Caco-2 (cell line): ENCODE results near the gene GABRB3. TPM values are rescaled to one million over a fixed set of nuclear protein-coding genes. Genes with fewer than 3 reads are reported as not detected.

Experiments
- BruUV-seq: library from RNA; stranded (reverse); fragments of 400-500 nt; replicated peaks from 2 replicates; lab custom pipeline; 2021; lab: Mats Ljungman, UMichigan
- CTCF ChIA-PET: fragments of 300-600 bp; sonication (Branson Sonifier 250); formaldehyde crosslinking; loops from one replicate; lab custom pipeline; 2022; ENCODE audit warnings: antibody characterized with exemption; lab: Charles Lee
- POLR2A ChIA-PET: fragments of 300-600 bp; sonication (Branson Sonifier 250); formaldehyde crosslinking; loops from one replicate; lab custom pipeline; 2022; ENCODE audit warnings: antibody characterized with exemption; lab: Charles Lee
- DNase-seq, 2 experiments: peaks; one replicate each; pipeline versions ENCODE4 v3.0.0 to v3.0.0-alpha.2; 2020 to 2022
- H3K27me3 ChIP-seq: replicated peaks from 2 replicates; pipeline ENCODE4 v1.6.0; 2011; ENCODE audit warnings: low read length; ENCODE audit not compliant: control insufficient read depth, insufficient read depth
- H3K36me3 ChIP-seq: 2 replicates; pipeline ENCODE4 v1.5.1; 2011; ENCODE audit warnings: low read length; ENCODE audit not compliant: control insufficient read depth, insufficient read depth
- H3K4me1 ChIP-seq: fragments of 250-450 bp; sonication (Bioruptor Pico); 2 replicates; pipeline ENCODE4 v1.5.1; 2020; ENCODE audit warnings: mild to moderate bottlenecking
- H3K4me3 ChIP-seq: 2 replicates; pipeline ENCODE4 v1.5.1; 2011; ENCODE audit warnings: low read depth, mild to moderate bottlenecking, control low read depth, low read length
- H3K9me3 ChIP-seq: fragments of 250-450 bp; sonication (Bioruptor Pico); 2 replicates; pipeline ENCODE4 v1.5.1; 2020; ENCODE audit warnings: mild to moderate bottlenecking, moderate library complexity
- H3K27ac Mint-ChIP-seq: one replicate; pipeline ENCODE4 v1.8.0; 2022; ENCODE audit warnings: mixed read lengths; ENCODE audit not compliant: unreplicated experiment
- H3K27me3 Mint-ChIP-seq: one replicate; pipeline ENCODE4 v1.8.0; 2022; ENCODE audit warnings: mixed read lengths; ENCODE audit not compliant: insufficient read depth, unreplicated experiment
- H3K36me3 Mint-ChIP-seq: one replicate; pipeline ENCODE4 v1.8.0; 2022; ENCODE audit warnings: mild to moderate bottlenecking, mixed read lengths; ENCODE audit not compliant: insufficient read depth, unreplicated experiment
- H3K4me1 Mint-ChIP-seq: one replicate; pipeline ENCODE4 v1.8.0; 2022; ENCODE audit warnings: low read depth, mixed read lengths; ENCODE audit not compliant: unreplicated experiment
- H3K4me3 Mint-ChIP-seq: one replicate; pipeline ENCODE4 v1.8.0; 2022; ENCODE audit warnings: mild to moderate bottlenecking, moderate library complexity, mixed read lengths; ENCODE audit not compliant: unreplicated experiment
- H3K9me3 Mint-ChIP-seq: one replicate; pipeline ENCODE4 v1.8.0; 2022; ENCODE audit warnings: mixed read lengths; ENCODE audit not compliant: unreplicated experiment
- CTCF ChIP-seq, 2 experiments: fragments of 200-600 bp in 1 of 2; IDR thresholded peaks; 1 replicate in 1 of 2; 2 replicates in 1 of 2; pipeline versions ENCODE4 v1.5.1 to v1.8.0; 2011 to 2022; ENCODE audit warnings: antibody characterized with exemption in 1 of 2, control low read depth in 1 of 2, inconsistent platforms in 1 of 2, low read depth in 1 of 2, low read length in 1 of 2, mild to moderate bottlenecking in 1 of 2, moderate library complexity in 1 of 2; ENCODE audit not compliant: insufficient read depth in 1 of 2, severe bottlenecking in 1 of 2, unreplicated experiment in 1 of 2
- intact Hi-C: fragments of 100-400 bp; cut with micrococcal nuclease; formaldehyde crosslinking; loops from one replicate; pipeline ENCODE4 v1.10.0; 2022; ENCODE audit not compliant: unreplicated experiment
- total RNA-seq: library from RNA; stranded (reverse); gene quantifications from 2 replicates; pipeline ENCODE4 v1.2.3, GENCODE V29; 2022

GABRB3 gene
- total RNA-seq, 1 experiment from 2014 or later: not detected

GRCh38 chr15:26771168-26771567 lies 1.7 kb downstream of the GABRB3 start:
- intact Hi-C loops: loop anchor here (10.0 kb wide), 1 partner anchor 46 kb away; no protein-coding TSS in a partner anchor
- no peak for TF ChIP-seq CTCF (IDR thresholded peaks at IDR 0.05; ENCODE audit: insufficient read depth in 1 of 2, low read depth in 1 of 2, low read length in 1 of 2, severe bottlenecking in 1 of 2, unreplicated experiment in 1 of 2)
- Mint-ChIP-seq H3K9me3 (peaks cover 20% of the 10 kb centered on the region), H3K27ac (no peak overlapping the region), H3K27me3 (no peaks in the 10 kb centered on the region), H3K4me1 (no peaks in the 10 kb centered on the region), H3K36me3 (no peaks in the 10 kb centered on the region), H3K4me3 (no peak overlapping the region)
- ChIA-PET POLR2A (no interaction called here), CTCF (no interaction called here)
- Histone ChIP-seq H3K36me3 (no peaks in the 10 kb centered on the region), H3K27me3 (no peaks in the 10 kb centered on the region), H3K4me3 (no peak overlapping the region), H3K9me3 (no peaks in the 10 kb centered on the region; the same call in 1 of the 2 replicates), H3K4me1 (no peaks in the 10 kb centered on the region)
- no peak for DNase-seq
- BruUV-seq: no TSS peak

DNA sequence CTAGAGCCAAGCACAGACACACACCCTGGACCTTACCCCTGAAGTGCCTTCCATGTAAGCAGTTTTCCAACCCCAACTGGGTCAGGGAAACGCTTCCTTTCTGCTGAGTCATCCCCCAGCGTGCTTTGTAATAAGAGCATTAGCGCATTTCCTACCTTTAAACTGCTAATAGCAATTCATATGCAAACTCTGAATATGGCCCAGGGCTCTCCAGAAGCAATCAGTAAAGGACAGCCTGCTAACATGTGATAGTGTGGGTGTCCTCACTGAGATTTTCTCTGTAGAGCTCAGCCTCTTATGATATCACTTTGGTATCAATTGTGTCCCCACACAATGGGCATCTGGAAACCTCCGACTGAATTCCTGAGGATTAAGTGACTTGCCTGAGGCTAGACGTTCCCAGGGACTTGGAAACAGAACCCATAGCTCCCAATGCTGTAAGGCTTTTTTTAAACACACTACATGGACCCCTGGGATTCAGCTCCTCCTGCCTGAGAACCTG lies 5.6 kb downstream of the GABRB3 start:
- DNase-seq: no peak
- Mint-ChIP-seq H3K36me3 (no peaks in the 10 kb centered on the region), H3K4me1 (no peaks in the 10 kb centered on the region), H3K27me3 (no peaks in the 10 kb centered on the region), H3K4me3 (no peak overlapping the region), H3K27ac (no peak overlapping the region), H3K9me3 (peaks cover 31% of the 10 kb centered on the region)
- H3K27me3 ChIP-seq: no peaks in the 10 kb centered on the region
- H3K9me3 ChIP-seq: no peaks in the 10 kb centered on the region
- ChIA-PET POLR2A (no interaction called here), CTCF (no interaction called here)
- H3K4me3 ChIP-seq: no peak overlapping the region
- no peaks in the 10 kb centered on the region for H3K4me1 ChIP-seq
- intact Hi-C loops: no loop called here
- TF ChIP-seq CTCF (IDR thresholded peaks at IDR 0.05; ENCODE audit: insufficient read depth in 1 of 2, low read depth in 1 of 2, low read length in 1 of 2, severe bottlenecking in 1 of 2, unreplicated experiment in 1 of 2): no peak
- no peaks in the 10 kb centered on the region for H3K36me3 ChIP-seq
- no TSS peak for BruUV-seq

- POLR2A ChIA-PET: no interaction called here
- no peaks in the 10 kb centered on the region for H3K36me3 Mint-ChIP-seq
- intact Hi-C loops: no loop called here
- no peaks in the 10 kb centered on the region for H3K27me3 Mint-ChIP-seq
- no peak overlapping the region for H3K27ac Mint-ChIP-seq
- H3K9me3 ChIP-seq: no peaks in the 10 kb centered on the region
- H3K4me3 ChIP-seq: no peak overlapping the region
- H3K36me3 ChIP-seq: no peaks in the 10 kb centered on the region
- no peak for DNase-seq
- no peaks in the 10 kb centered on the region for H3K4me1 Mint-ChIP-seq
- TF ChIP-seq CTCF (IDR thresholded peaks at IDR 0.05; ENCODE audit: insufficient read depth in 1 of 2, low read depth in 1 of 2, low read length in 1 of 2, severe bottlenecking in 1 of 2, unreplicated experiment in 1 of 2): no peak
- no peaks in the 10 kb centered on the region for H3K27me3 ChIP-seq
- no TSS peak for BruUV-seq
- H3K4me3 Mint-ChIP-seq: no peak overlapping the region
- CTCF ChIA-PET: no interaction called here
- no peaks in the 10 kb centered on the region for H3K4me1 ChIP-seq
- H3K9me3 Mint-ChIP-seq: peaks cover 31% of the 10 kb centered on the region
These were observed 6.6 kb downstream of the GABRB3 start for GRCh38 chr15:26766262-26766661.
